ENCODE results near the gene CLIC4. TPM values are rescaled to one million over a fixed set of nuclear protein-coding genes. Genes with fewer than 3 reads are reported as not detected.
A peak's percentile ranks its signal among the peaks of the same experiment; 100 is the strongest.
"Not testable (repeated sequence)": the region's sequence is repeated elsewhere in the genome, so short reads cannot be mapped to it uniquely, and the experiment has no call there.

The CLIC4 gene
- total RNA-seq, 1 experiment from 2014 or later: 123 TPM

GRCh38 chr1:24735509-24736375 is 9.5 kb upstream of the CLIC4 start:
- in situ Hi-C loops (cut with HindIII; ENCODE audit: low pct_unique_long_range_greater_than_20kb, low sequenced_read_pairs): no loop called here
- no peak for DNase-seq (ENCODE audit: low read depth, low spot score)

- in situ Hi-C loops (cut with HindIII; ENCODE audit: low pct_unique_long_range_greater_than_20kb, low sequenced_read_pairs): no loop called here
- no peak for DNase-seq (ENCODE audit: low read depth, low spot score)
Measured at GRCh38 chr1:24737368-24738117, 7.7 kb upstream of the CLIC4 start.

GRCh38 chr1:24739241-24739640 is 6.0 kb upstream of the CLIC4 start:
- DNase-seq (ENCODE audit: low read depth, low spot score): no peak
- in situ Hi-C loops (cut with HindIII; ENCODE audit: low pct_unique_long_range_greater_than_20kb, low sequenced_read_pairs): no loop called here

- no peak for DNase-seq (ENCODE audit: low read depth, low spot score)
Measured at GRCh38 chr1:24742090-24742938, 2.9 kb upstream of the CLIC4 start.

GRCh38 chr1:24743404-24744211 is 1.6 kb upstream of the CLIC4 start:
- in situ Hi-C loops (cut with HindIII; ENCODE audit: low pct_unique_long_range_greater_than_20kb, low sequenced_read_pairs): no loop called here
- DNase-seq (ENCODE audit: low read depth, low spot score): peak; percentile 84

More at GRCh38 chr1:24742090-24742938, 2.9 kb upstream of the CLIC4 start:
- in situ Hi-C loops (cut with HindIII; ENCODE audit: low pct_unique_long_range_greater_than_20kb, low sequenced_read_pairs): no loop called here

- DNase-seq (ENCODE audit: low read depth, low spot score): peak; percentile 57
- in situ Hi-C loops (cut with HindIII; ENCODE audit: low pct_unique_long_range_greater_than_20kb, low sequenced_read_pairs): no loop called here
Measured at GRCh38 chr1:24745711-24746413, 615 bp downstream of the CLIC4 start.

- no peak for DNase-seq (ENCODE audit: low read depth, low spot score)
- in situ Hi-C loops (cut with HindIII; ENCODE audit: low pct_unique_long_range_greater_than_20kb, low sequenced_read_pairs): no loop called here
Measured at GRCh38 chr1:24748191-24749121, 3.2 kb downstream of the CLIC4 start.

- DNase-seq (ENCODE audit: low read depth, low spot score): no peak
- in situ Hi-C loops (cut with HindIII; ENCODE audit: low pct_unique_long_range_greater_than_20kb, low sequenced_read_pairs): no loop called here
Measured at GRCh38 chr1:24749252-24749651, 4.0 kb downstream of the CLIC4 start.

- in situ Hi-C loops (cut with HindIII; ENCODE audit: low pct_unique_long_range_greater_than_20kb, low sequenced_read_pairs): no loop called here
- no peak for DNase-seq (ENCODE audit: low read depth, low spot score)
Measured at GRCh38 chr1:24749886-24750285, 4.6 kb downstream of the CLIC4 start.

GRCh38 chr1:24751833-24752232 is 6.6 kb downstream of the CLIC4 start:
- in situ Hi-C loops (cut with HindIII; ENCODE audit: low pct_unique_long_range_greater_than_20kb, low sequenced_read_pairs): no loop called here
- DNase-seq (ENCODE audit: low read depth, low spot score): no peak

- in situ Hi-C loops (cut with HindIII; ENCODE audit: low pct_unique_long_range_greater_than_20kb, low sequenced_read_pairs): no loop called here
Measured at GRCh38 chr1:24752305-24752704, 7.1 kb downstream of the CLIC4 start.

GRCh38 chr1:24754229-24754628 is 9.0 kb downstream of the CLIC4 start:
- in situ Hi-C loops (cut with HindIII; ENCODE audit: low pct_unique_long_range_greater_than_20kb, low sequenced_read_pairs): no loop called here
- no peak for DNase-seq (ENCODE audit: low read depth, low spot score)

More at GRCh38 chr1:24752305-24752704, 7.1 kb downstream of the CLIC4 start:
- DNase-seq (ENCODE audit: low read depth, low spot score): no peak

- DNase-seq (ENCODE audit: low read depth, low spot score); in situ Hi-C loops (cut with HindIII; ENCODE audit: low pct_unique_long_range_greater_than_20kb, low sequenced_read_pairs): not testable (repeated sequence)
Measured at GRCh38 chr1:24755323-24755722, 10.1 kb downstream of the CLIC4 start.

- in situ Hi-C loops (cut with HindIII; ENCODE audit: low pct_unique_long_range_greater_than_20kb, low sequenced_read_pairs): no loop called here
- DNase-seq (ENCODE audit: low read depth, low spot score): no peak
Measured at GRCh38 chr1:24756395-24756794, 11.1 kb downstream of the CLIC4 start.

- DNase-seq (ENCODE audit: low read depth, low spot score): no peak
- in situ Hi-C loops (cut with HindIII; ENCODE audit: low pct_unique_long_range_greater_than_20kb, low sequenced_read_pairs): no loop called here
Measured at GRCh38 chr1:24759492-24759891, 14.2 kb downstream of the CLIC4 start.

- in situ Hi-C loops (cut with HindIII; ENCODE audit: low pct_unique_long_range_greater_than_20kb, low sequenced_read_pairs): no loop called here
- DNase-seq (ENCODE audit: low read depth, low spot score): no peak
Measured at GRCh38 chr1:24761582-24761981, 16.3 kb downstream of the CLIC4 start.

Measured in SK-MEL-5 (cell line).